MG63 (cell line): ENCODE data around the gene BCAS1. TPM values are rescaled to one million over a fixed set of nuclear protein-coding genes. Genes with fewer than 3 reads are reported as not detected.

Experiments
- DNase-seq: peaks from one replicate; pipeline ENCODE4 v3.0.0-alpha.2; 2020
- H3K27me3 ChIP-seq: fragments of 250-450 bp; sonication (Bioruptor Pico); 2 replicates; pipeline ENCODE4 v1.5.1; 2020; ENCODE audit warnings: mild to moderate bottlenecking, moderate library complexity
- H3K36me3 ChIP-seq: fragments of 250-450 bp; sonication (Bioruptor Pico); 2 replicates; pipeline ENCODE4 v1.5.1; 2020; ENCODE audit warnings: mild to moderate bottlenecking, moderate library complexity
- H3K4me3 ChIP-seq: fragments of 250-450 bp; sonication (Bioruptor Pico); 2 replicates; pipeline ENCODE4 v1.5.1; 2020; ENCODE audit warnings: mild to moderate bottlenecking, moderate library complexity
- H3K9me3 ChIP-seq: fragments of 250-450 bp; sonication (Bioruptor Pico); 2 replicates; pipeline ENCODE4 v1.5.1; 2020; ENCODE audit warnings: mild to moderate bottlenecking, moderate library complexity
- total RNA-seq: library from RNA; depleted of rRNA; stranded (reverse); fragments of >200 nt; shearing (Covaris generic); gene quantifications from 2 replicates; pipeline ENCODE4 v1.2.3, GENCODE V29; 2014; ENCODE audit warnings: low replicate concordance

Gene BCAS1
- total RNA-seq, 1 experiment from 2014 or later: not detected

- H3K4me3 ChIP-seq: no peak overlapping the region
- peaks cover 14% of the 10 kb centered on the region for H3K9me3 ChIP-seq
- no peak for DNase-seq
- H3K27me3 ChIP-seq: no peaks in the 10 kb centered on the region
- no peaks in the 10 kb centered on the region for H3K36me3 ChIP-seq
Measured at GRCh38 chr20:54047048-54047447, 23.3 kb downstream of the BCAS1 start.

- H3K9me3 ChIP-seq: peaks cover 11% of the 10 kb centered on the region
- no peaks in the 10 kb centered on the region for H3K27me3 ChIP-seq
- H3K36me3 ChIP-seq: no peaks in the 10 kb centered on the region
- no peak overlapping the region for H3K4me3 ChIP-seq
- DNase-seq: peak; percentile 48
Measured at GRCh38 chr20:54044156-54044555, 26.2 kb downstream of the BCAS1 start.

- H3K4me3 ChIP-seq: no peak overlapping the region
- peaks cover 11% of the 10 kb centered on the region for H3K9me3 ChIP-seq
- no peaks in the 10 kb centered on the region for H3K27me3 ChIP-seq
- DNase-seq: peak; percentile 78
- H3K36me3 ChIP-seq: no peaks in the 10 kb centered on the region
Measured at GRCh38 chr20:54043076-54043967, 27.1 kb downstream of the BCAS1 start.

- DNase-seq: no peak
- Histone ChIP-seq H3K9me3 (peaks cover 6% of the 10 kb centered on the region), H3K36me3 (no peaks in the 10 kb centered on the region), H3K4me3 (no peak overlapping the region), H3K27me3 (no peaks in the 10 kb centered on the region)
Measured at GRCh38 chr20:54042021-54042420, 28.4 kb downstream of the BCAS1 start.

GRCh38 chr20:54041336-54041735, 29.1 kb downstream of the BCAS1 start:
- Histone ChIP-seq H3K36me3 (no peaks in the 10 kb centered on the region), H3K9me3 (peaks cover 6% of the 10 kb centered on the region; the same call in 1 of the 2 replicates), H3K4me3 (no peak overlapping the region), H3K27me3 (no peaks in the 10 kb centered on the region)
- no peak for DNase-seq

- DNase-seq: no peak
- no peaks in the 10 kb centered on the region for H3K36me3 ChIP-seq
- H3K9me3 ChIP-seq: peaks cover 3% of the 10 kb centered on the region; the same call in 1 of the 2 replicates
- no peak overlapping the region for H3K4me3 ChIP-seq
- H3K27me3 ChIP-seq: no peaks in the 10 kb centered on the region
Measured at GRCh38 chr20:54040531-54040930, 29.9 kb downstream of the BCAS1 start.

GRCh38 chr20:54038961-54039360, 31.4 kb downstream of the BCAS1 start:
- no peak overlapping the region for H3K4me3 ChIP-seq
- DNase-seq: no peak

GRCh38 chr20:54037525-54037924, 32.9 kb downstream of the BCAS1 start:
- H3K36me3 ChIP-seq: no peaks in the 10 kb centered on the region
- no peak overlapping the region for H3K4me3 ChIP-seq
- no peaks in the 10 kb centered on the region for H3K27me3 ChIP-seq
- no peaks in the 10 kb centered on the region for H3K9me3 ChIP-seq
- DNase-seq: no peak

More at GRCh38 chr20:54038961-54039360, 31.4 kb downstream of the BCAS1 start:
- no peaks in the 10 kb centered on the region for H3K9me3 ChIP-seq
- no peaks in the 10 kb centered on the region for H3K36me3 ChIP-seq
- H3K27me3 ChIP-seq: no peaks in the 10 kb centered on the region

GRCh38 chr20:54029643-54030042, 40.8 kb downstream of the BCAS1 start:
- Histone ChIP-seq H3K27me3 (no peaks in the 10 kb centered on the region), H3K4me3 (no peak overlapping the region), H3K9me3 (no peaks in the 10 kb centered on the region), H3K36me3 (no peaks in the 10 kb centered on the region)
- DNase-seq: no peak

GRCh38 chr20:54029176-54029575, 41.2 kb downstream of the BCAS1 start:
- Histone ChIP-seq H3K27me3 (no peaks in the 10 kb centered on the region), H3K4me3 (no peak overlapping the region), H3K9me3 (no peaks in the 10 kb centered on the region), H3K36me3 (no peaks in the 10 kb centered on the region)
- DNase-seq: no peak

- H3K9me3 ChIP-seq: no peaks in the 10 kb centered on the region
- DNase-seq: no peak
- H3K27me3 ChIP-seq: no peaks in the 10 kb centered on the region
- no peaks in the 10 kb centered on the region for H3K36me3 ChIP-seq
- H3K4me3 ChIP-seq: no peak overlapping the region
Measured at GRCh38 chr20:54028276-54029011, 42.0 kb downstream of the BCAS1 start.

GRCh38 chr20:54027704-54028103, 42.7 kb downstream of the BCAS1 start:
- no peaks in the 10 kb centered on the region for H3K9me3 ChIP-seq
- no peak for DNase-seq
- H3K27me3 ChIP-seq: no peaks in the 10 kb centered on the region
- no peaks in the 10 kb centered on the region for H3K36me3 ChIP-seq
- H3K4me3 ChIP-seq: no peak overlapping the region

- DNase-seq: no peak
- Histone ChIP-seq H3K27me3 (no peaks in the 10 kb centered on the region), H3K9me3 (no peaks in the 10 kb centered on the region), H3K4me3 (no peak overlapping the region), H3K36me3 (no peaks in the 10 kb centered on the region)
Measured at GRCh38 chr20:54026295-54027064, 43.9 kb downstream of the BCAS1 start.

- Histone ChIP-seq H3K36me3 (no peaks in the 10 kb centered on the region), H3K4me3 (no peak overlapping the region), H3K9me3 (no peaks in the 10 kb centered on the region), H3K27me3 (no peaks in the 10 kb centered on the region)
- DNase-seq: peak; percentile 28
Measured at GRCh38 chr20:54025251-54025771, 45.1 kb downstream of the BCAS1 start.

GRCh38 chr20:54023406-54023805, 47.0 kb downstream of the BCAS1 start:
- Histone ChIP-seq H3K36me3 (no peaks in the 10 kb centered on the region), H3K9me3 (no peaks in the 10 kb centered on the region), H3K27me3 (no peaks in the 10 kb centered on the region), H3K4me3 (no peak overlapping the region)
- no peak for DNase-seq

GRCh38 chr20:54021446-54022235, 48.8 kb downstream of the BCAS1 start:
- H3K36me3 ChIP-seq: no peaks in the 10 kb centered on the region
- DNase-seq: no peak
- no peaks in the 10 kb centered on the region for H3K27me3 ChIP-seq
- no peak overlapping the region for H3K4me3 ChIP-seq
- no peaks in the 10 kb centered on the region for H3K9me3 ChIP-seq
